DLD1 (cell line): ENCODE measurements around the gene MC1R.
"Not testable (repeated sequence)": the region's sequence is repeated elsewhere in the genome, so short reads cannot be mapped to it uniquely, and the experiment has no call there.

Experiments used
- in situ Hi-C: cut with HindIII; loops from 2 replicates; pipeline ENCODE4 v1.10.0; 2017; ENCODE audit warnings: low sequenced_read_pairs

MC1R gene

GRCh38 chr16:89918453-89919347 lies at the start of gene MC1R:
MC1R (plus strand) TSS chr16:89918862; CDS start chr16:89919259, 397 bp downstream.
- in situ Hi-C loops = no loop called here

- in situ Hi-C loops = no loop called here
Observed at GRCh38 chr16:89869911-89870310, 48.8 kb upstream of the MC1R start.

- in situ Hi-C loops = no loop called here
Observed at GRCh38 chr16:89870440-89870839, 48.2 kb upstream of the MC1R start.

GRCh38 chr16:89871895-89872294 lies 46.8 kb upstream of the MC1R start:
- in situ Hi-C loops = no loop called here

GRCh38 chr16:89873109-89873971 lies 45.3 kb upstream of the MC1R start, which contains the start of gene TCF25:
TCF25 (plus strand) TSS chr16:89873592; CDS start chr16:89873668, 76 bp downstream.
- in situ Hi-C loops = no loop called here

GRCh38 chr16:89873972-89874689 lies 44.5 kb upstream of the MC1R start:
- in situ Hi-C loops = no loop called here

GRCh38 chr16:89879123-89879522 lies 39.5 kb upstream of the MC1R start:
- in situ Hi-C loops = not testable (repeated sequence)

- in situ Hi-C loops = no loop called here
Observed at GRCh38 chr16:89880477-89881367, 37.9 kb upstream of the MC1R start.

GRCh38 chr16:89881368-89881730 lies 37.3 kb upstream of the MC1R start:
- in situ Hi-C loops = no loop called here

- in situ Hi-C loops = no loop called here
Observed at GRCh38 chr16:89883346-89884040, 35.2 kb upstream of the MC1R start.

GRCh38 chr16:89884041-89884421 lies 34.6 kb upstream of the MC1R start:
- in situ Hi-C loops = no loop called here

- in situ Hi-C loops = no loop called here
Observed at GRCh38 chr16:89887243-89887642, 31.4 kb upstream of the MC1R start.

- in situ Hi-C loops = no loop called here
Observed at GRCh38 chr16:89890200-89890599, 28.5 kb upstream of the MC1R start.

- in situ Hi-C loops = no loop called here
Observed at GRCh38 chr16:89890886-89891657, 27.6 kb upstream of the MC1R start.

GRCh38 chr16:89892055-89892630 lies 26.5 kb upstream of the MC1R start:
- in situ Hi-C loops = no loop called here

GRCh38 chr16:89892635-89893034 lies 26.0 kb upstream of the MC1R start:
- in situ Hi-C loops = no loop called here

GRCh38 chr16:89893642-89894548 lies 24.8 kb upstream of the MC1R start:
- in situ Hi-C loops = no loop called here
